Transverse colon (tissue), 3 donors: ENCODE measurements around the gene DPY19L1.
"Not testable (repeated sequence)": the region's sequence is repeated elsewhere in the genome, so short reads cannot be mapped to it uniquely, and the experiment has no call there.

ENCODE experiments used
- POLR2A ChIP-seq: fragments of 450-650 bp; IDR thresholded peaks from one replicate; pipeline ENCODE4 v1.6.1; 2016; ENCODE audit warnings: antibody characterized with exemption, mild to moderate bottlenecking, moderate library complexity
- TF ChIP-seq, protein P1 (sequence below), 5 experiments: fragments of 200-600 bp in 3 of 5; fragments of 450-650 bp in 2 of 5; sonication (generic) in 3 of 5; IDR thresholded peaks; 1 replicate in 2 of 5; 2 replicates in 3 of 5; pipeline ENCODE4 v1.5.1; 2016 to 2017; ENCODE audit warnings: antibody characterized with exemption in 5 of 5, inconsistent platforms in 3 of 5, mild to moderate bottlenecking in 2 of 5, moderate library complexity in 1 of 5

GRCh38 chr7:34945894-34946477 lies 91.3 kb downstream of the DPY19L1 start:
- TF ChIP-seq, protein P1, sequence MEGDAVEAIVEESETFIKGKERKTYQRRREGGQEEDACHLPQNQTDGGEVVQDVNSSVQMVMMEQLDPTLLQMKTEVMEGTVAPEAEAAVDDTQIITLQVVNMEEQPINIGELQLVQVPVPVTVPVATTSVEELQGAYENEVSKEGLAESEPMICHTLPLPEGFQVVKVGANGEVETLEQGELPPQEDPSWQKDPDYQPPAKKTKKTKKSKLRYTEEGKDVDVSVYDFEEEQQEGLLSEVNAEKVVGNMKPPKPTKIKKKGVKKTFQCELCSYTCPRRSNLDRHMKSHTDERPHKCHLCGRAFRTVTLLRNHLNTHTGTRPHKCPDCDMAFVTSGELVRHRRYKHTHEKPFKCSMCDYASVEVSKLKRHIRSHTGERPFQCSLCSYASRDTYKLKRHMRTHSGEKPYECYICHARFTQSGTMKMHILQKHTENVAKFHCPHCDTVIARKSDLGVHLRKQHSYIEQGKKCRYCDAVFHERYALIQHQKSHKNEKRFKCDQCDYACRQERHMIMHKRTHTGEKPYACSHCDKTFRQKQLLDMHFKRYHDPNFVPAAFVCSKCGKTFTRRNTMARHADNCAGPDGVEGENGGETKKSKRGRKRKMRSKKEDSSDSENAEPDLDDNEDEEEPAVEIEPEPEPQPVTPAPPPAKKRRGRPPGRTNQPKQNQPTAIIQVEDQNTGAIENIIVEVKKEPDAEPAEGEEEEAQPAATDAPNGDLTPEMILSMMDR (IDR thresholded peaks at IDR 0.05) = not testable (repeated sequence)
- TF ChIP-seq POLR2A = not testable (repeated sequence)
